Measurements from ENCODE around the gene FKBP2. TPM values are rescaled to one million over a fixed set of nuclear protein-coding genes. Genes with fewer than 3 reads are reported as not detected.

FKBP2 gene
- polyA plus RNA-seq, 3 donors, result 105 to 176 (median 137) TPM

DNA sequence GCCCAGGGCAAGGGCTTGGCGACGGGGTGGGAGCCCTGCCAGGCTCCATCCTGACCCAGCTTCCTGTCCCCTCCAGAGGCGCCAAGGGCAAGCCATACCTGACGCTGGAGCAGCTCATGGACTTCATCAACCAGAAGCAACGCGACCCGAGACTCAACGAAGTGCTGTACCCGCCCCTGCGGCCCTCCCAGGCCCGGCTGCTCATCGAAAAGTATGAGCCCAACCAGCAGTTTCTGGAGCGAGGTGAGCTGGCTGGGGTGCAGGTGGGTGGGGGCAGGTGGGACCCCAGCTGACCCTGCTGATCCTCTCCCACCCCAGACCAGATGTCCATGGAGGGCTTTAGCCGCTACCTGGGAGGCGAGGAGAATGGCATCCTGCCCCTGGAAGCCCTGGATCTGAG, 15.4 kb downstream of the FKBP2 start:
- WGBS, 3 donors, result 86 to 88% (median 86%) methylated on average over 15 of the region's 15 CpGs
- no peak overlapping the region for H3K27ac ChIP-seq (ENCODE audit: low read depth, low read length)

DNA sequence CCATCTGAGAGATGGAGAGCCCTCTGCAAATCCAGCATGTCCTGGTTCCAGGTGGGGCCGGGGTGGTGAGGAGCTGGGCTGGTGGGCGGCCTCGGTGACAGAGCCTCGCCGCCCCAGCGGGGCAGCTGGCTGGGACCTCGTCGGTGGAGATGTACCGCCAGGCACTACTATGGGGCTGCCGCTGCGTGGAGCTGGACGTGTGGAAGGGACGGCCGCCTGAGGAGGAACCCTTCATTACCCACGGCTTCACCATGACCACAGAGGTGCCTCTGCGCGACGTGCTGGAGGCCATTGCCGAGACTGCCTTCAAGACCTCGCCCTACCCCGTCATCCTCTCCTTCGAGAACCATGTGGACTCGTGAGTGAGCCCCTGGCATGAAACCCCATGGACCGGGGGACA, 17.5 kb downstream of the FKBP2 start:
- WGBS, 3 donors, result 92 to 93% (median 93%) methylated on average over 21 to 24 of the region's 24 CpGs

DNA sequence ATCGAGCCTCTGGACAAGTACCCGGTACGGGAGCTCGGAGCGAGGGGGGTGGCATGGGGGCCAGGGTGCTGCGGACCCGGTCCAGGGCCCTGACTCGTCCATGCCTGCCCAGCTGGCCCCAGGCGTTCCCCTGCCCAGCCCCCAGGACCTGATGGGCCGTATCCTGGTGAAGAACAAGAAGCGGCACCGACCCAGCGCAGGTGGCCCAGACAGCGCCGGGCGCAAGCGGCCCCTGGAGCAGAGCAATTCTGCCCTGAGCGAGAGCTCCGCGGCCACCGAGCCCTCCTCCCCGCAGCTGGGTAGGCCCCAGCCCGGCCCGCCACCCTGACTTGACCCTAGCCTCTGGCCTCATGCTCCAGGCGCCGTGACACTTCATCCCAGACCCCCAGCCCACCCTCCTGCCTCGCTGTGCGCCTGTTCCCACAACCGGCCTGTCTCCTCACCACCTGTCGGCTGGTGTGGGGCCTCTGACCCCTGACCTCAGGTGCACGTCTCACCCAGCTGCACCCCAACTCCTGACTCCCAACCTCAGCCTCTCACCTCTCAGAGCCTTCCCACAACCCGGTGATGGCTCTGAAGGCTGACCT, 18.1 kb downstream of the FKBP2 start:
- no peak overlapping the region for H3K27ac ChIP-seq (ENCODE audit: low read depth, low read length)
- 91 to 96% (median 92%) methylated on average over 16 to 32 of the region's 32 CpGs for WGBS, 3 donors

More for the DNA sequence above, 17.5 kb downstream of the FKBP2 start:
- H3K27ac ChIP-seq (ENCODE audit: low read depth, low read length), result no peak overlapping the region

DNA sequence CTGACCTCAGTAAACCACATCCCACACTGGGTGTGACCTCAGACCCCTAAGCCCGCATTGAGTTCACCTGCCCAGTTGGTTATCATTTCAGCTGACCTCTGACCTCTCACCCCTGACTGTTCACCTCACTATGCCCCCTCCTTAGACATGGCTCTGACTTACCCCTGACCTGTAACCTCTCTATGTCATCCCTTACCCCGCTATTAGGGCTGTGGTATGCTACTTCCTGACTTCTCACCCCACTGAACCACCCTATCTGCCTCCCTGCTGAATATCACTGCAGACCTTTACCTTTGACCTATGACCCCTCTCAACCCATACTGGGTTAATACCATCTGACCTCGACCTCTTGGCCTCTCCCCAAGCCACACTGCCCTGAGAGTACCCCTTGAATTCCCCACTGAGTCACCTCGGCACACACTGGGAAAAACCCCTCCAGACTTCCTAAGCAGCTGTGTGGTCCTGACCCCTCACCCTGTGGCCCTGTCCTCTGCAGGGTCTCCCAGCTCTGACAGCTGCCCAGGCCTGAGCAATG, 18.7 kb downstream of the FKBP2 start:
- WGBS, 3 donors, result 83 to 85% (median 84%) methylated on average over 4 of the region's 4 CpGs

DNA sequence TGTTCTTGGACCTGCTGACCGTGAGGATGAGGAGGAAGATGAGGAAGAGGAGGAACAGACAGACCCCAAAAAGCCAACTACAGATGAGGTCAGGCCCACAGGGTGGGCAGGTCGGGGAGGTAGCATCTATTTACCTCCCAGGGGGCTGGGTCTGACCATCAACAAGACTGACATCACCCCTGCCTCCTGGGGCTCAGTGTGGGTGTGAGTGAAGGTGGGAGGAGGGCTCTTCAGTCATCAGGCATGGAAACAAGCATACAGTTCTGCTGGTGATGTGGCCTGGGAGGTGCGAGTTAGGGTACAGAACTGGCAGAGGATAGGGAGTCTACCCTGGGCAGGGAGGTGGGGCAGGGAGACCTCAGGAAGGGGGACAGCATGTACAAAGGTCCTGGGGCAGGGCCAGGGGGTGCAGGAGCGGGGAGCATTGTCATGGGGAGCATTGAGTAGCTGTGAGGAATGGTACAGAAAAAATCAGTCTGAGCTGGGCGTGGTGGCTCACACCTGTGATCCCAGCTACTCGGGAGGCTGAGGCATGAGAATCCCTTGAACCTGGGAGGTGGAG, 19.3 kb downstream of the FKBP2 start:
- H3K27ac ChIP-seq (ENCODE audit: low read depth, low read length), result no peak overlapping the region
- WGBS, 3 donors, result 89 to 95% (median 92%) methylated on average over 6 of the region's 6 CpGs

More for the DNA sequence above, 18.7 kb downstream of the FKBP2 start:
- H3K27ac ChIP-seq (ENCODE audit: low read depth, low read length), result no peak overlapping the region

DNA sequence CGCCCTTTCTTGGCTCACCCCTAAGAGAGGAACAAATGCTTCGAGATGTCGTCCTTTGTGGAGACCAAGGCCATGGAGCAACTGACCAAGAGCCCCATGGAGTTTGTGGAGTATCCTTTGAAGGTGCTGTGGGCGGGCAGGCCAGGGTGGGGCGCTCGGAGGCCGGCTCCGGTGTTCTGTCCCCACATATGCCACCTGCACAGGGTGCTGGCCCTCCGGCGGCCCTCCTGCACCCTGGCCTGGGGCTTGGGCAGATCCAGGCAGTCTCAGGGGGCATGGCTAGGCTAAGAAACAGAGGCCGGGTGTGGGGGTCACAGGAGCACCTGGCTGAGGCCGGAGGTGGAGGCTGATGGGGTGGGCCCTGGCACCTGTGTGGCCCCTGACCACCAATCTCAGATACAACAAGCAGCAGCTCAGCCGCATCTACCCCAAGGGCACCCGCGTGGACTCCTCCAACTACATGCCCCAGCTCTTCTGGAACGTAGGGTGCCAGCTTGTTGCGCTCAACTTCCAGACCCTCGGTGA, 20.7 kb downstream of the FKBP2 start:
- no peak overlapping the region for H3K27ac ChIP-seq (ENCODE audit: low read depth, low read length)
- 90 to 93% (median 92%) methylated on average over 18 of the region's 18 CpGs for WGBS, 3 donors

DNA sequence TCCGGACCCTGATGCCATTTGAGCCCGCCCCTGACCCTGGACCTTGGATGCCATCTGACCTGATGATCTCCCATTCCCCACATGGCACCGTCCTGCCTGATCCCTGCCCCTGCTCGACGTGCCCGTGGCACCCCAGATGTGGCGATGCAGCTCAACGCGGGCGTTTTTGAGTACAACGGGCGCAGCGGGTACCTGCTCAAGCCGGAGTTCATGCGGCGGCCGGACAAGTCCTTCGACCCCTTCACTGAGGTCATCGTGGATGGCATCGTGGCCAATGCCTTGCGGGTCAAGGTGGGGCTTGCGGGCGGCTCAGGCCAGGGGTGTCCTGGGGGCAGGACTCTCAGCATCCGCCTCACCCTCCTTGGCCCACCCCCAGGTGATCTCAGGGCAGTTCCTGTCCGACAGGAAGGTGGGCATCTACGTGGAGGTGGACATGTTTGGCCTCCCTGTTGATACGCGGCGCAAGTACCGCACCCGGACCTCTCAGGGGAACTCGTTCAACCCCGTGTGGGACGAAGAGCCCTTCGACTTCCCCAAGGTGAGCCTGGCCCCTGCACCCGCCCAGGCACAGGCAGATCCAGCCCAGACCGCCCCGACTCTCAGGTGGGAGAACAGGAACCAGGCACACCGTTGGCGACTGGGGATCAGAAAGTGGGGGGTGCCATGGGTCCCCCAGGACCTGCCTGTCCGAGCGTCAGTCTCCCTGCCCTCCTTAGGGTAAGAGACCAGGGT, 21.5 kb downstream of the FKBP2 start:
- WGBS, 3 donors, result 92 to 94% (median 94%) methylated on average over 40 to 42 of the region's 42 CpGs
- no peak overlapping the region for H3K27ac ChIP-seq (ENCODE audit: low read depth, low read length)

DNA sequence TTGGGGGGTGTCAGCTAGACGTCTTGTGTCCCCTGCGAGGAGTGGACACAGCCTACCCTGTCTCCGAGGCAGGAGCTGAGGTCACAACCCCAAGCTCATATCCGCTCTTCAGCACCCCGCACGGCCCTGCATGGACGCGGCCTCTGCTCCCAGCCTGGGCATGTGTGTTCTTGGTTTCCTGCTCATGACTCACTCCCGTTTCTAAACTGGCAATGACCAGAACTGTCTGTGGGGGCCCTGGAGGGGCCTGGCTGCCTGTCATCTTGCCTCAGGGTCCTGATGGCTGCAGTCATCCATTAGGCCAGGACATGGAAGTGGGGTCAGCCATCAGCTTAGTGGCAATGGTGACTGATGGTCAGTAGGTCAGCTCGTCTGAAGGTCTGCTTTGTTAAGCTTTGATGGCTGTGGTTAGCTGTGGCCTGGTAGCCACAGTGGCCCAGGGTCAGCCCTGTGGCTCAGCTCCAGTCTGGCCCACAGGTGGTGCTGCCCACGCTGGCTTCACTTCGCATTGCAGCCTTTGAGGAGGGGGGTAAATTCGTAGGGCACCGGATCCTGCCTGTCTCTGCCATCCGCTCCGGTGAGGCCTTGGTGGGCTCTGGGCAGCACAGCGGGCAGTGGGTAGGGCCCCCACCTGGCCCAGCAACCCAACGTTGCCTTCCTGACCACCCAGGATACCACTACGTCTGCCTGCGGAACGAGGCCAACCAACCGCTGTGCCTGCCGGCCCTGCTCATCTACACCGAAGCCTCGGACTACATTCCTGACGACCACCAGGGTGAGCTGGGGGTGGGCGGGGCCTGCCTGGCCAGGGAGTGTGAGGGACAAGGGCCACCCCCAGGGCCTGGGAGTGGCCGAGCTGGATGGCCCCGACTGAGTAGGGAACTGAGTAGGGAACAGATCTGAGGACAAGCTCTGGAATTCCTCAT, 22.4 kb downstream of the FKBP2 start:
- WGBS, 3 donors, result 84 to 90% (median 86%) methylated on average over 29 of the region's 29 CpGs
- no peak overlapping the region for H3K27ac ChIP-seq (ENCODE audit: low read depth, low read length)

DNA sequence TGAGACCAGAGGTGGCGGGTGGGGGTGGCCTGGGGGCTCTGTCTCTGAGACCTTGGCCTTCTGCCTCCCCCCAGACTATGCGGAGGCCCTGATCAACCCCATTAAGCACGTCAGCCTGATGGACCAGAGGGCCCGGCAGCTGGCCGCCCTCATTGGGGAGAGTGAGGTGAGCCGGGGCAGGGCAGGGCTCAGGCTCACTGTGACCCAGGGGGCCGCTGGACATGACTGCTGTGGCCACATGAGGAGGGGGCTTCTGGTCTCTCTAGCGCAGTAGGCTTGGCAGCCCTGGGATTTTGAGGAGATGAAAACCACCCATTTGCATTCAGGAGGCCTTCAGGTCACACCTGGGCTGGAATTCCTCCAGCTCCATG, 23.0 kb downstream of the FKBP2 start:
- WGBS, 3 donors, result 92 to 98% (median 95%) methylated on average over 8 of the region's 8 CpGs
- no peak overlapping the region for H3K27ac ChIP-seq (ENCODE audit: low read depth, low read length)

DNA sequence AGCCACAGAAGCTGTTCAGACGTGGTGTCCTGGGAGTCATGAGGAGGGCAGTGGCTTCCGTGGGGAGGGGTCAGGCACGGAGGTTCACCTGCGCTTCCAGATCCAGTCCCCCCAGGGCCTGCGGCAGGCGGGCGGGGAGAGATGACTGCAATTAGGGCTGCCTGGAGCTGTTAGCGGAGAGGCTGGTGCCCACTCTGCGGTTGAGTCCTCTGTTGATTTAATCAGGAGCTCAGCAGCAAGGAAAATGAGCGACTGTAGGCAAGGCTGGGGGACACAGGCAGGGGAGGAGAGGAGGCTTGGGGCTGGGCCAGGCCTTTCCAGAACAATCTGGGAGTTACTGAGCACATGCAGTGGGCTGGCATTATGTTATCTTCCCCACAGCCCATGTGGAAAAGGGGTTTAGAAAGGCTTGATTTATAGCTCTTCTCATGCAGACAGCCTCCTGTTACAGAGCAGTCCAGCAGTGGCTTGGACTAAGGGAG, 23.5 kb downstream of the FKBP2 start:
- 87 to 91% (median 87%) methylated on average over 10 of the region's 10 CpGs for WGBS, 3 donors
- H3K27ac ChIP-seq (ENCODE audit: low read depth, low read length), result no peak overlapping the region

DNA sequence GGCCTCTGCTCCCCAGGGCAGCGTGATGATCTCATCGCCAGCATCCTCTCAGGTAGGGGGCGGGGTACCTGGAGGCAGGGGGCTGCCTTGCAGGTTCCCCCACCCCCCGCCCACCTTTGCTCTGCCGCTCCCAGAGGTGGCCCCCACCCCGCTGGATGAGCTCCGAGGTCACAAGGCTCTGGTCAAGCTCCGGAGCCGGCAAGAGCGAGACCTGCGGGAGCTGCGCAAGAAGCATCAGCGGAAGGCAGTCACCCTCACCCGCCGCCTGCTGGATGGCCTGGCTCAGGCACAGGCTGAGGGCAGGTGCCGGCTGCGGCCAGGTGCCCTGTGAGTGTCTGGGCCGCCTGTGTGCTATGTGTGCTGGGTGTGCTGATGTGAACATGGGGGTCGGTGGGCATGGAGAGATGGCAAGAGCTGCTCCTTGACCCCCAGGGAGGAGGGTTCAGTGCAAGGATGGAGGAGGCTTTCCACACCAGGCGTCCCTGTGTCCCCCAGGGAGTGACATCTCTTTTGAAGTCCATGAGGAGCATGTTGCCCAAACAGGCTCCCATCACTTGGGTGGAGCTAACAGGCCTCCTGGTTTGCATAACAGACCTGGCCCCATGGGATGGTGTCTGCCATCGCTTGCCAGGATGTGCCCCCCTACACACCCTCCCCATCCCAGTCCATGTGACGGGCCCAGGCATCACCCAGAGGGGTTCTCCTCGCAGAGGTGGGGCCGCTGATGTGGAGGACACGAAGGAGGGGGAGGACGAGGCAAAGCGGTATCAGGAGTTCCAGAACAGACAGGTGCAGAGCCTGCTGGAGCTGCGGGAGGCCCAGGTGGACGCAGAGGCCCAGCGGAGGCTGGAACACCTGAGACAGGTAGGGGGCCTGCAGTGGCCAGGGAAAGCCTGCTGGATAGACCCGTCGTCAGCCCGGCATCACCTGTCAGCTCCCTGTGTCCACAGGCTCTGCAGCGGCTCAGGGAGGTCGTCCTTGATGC, 24.6 kb downstream of the FKBP2 start:
- 91 to 94% (median 92%) methylated on average over 33 to 35 of the region's 35 CpGs for WGBS, 3 donors
- H3K27ac ChIP-seq (ENCODE audit: low read depth, low read length), result no peak overlapping the region

DNA sequence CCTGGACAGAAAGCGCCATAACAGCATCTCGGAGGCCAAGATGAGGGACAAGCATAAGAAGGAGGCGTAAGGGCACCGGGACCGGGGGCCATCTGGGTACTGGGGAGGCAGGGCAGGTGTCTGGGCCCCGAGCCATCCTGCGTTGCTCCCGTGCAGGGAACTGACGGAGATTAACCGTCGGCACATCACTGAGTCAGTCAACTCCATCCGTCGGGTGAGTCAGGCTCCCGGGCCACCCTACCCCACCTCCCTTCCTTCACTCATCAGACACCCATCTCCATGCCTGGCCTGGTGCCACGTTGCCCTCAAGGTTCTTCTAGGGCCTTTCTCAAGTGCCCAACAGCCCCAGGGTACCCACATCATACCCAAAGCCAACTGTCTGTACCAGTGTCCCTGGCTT, 25.4 kb downstream of the FKBP2 start:
- H3K27ac ChIP-seq (ENCODE audit: low read depth, low read length), result no peak overlapping the region

DNA sequence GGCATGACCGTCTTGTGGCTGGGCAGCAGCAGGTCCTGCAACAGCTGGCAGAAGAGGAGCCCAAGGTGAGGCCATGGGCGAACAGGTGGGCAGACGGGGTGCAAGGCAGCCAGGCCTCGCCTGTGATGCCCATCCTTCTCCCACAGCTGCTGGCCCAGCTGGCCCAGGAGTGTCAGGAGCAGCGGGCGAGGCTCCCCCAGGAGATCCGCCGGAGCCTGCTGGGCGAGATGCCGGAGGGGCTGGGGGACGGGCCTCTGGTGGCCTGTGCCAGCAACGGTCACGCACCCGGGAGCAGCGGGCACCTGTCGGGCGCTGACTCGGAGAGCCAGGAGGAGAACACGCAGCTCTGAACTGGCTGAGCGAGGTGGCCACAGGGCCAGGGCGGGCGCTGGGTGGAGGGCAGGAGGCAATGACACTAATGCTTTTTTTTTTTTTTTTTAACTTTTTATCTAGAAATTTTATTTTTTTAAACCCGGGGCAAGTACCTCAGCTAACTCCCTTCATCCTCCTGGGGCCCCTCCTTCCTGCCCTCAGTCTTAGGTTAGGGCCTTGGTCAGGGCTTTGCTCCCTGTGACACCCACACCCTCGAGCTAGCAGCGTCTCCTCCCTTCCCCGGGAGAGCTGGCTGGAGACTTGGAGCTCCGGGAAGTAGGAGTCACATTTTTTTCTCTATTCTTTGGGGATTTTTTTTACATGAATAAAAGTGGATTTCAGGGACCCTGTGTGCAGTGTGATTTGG, 26.5 kb downstream of the FKBP2 start:
- WGBS, 3 donors, result 73 to 90% (median 77%) methylated on average over 27 of the region's 27 CpGs

More for the DNA sequence above, 25.4 kb downstream of the FKBP2 start:
- 87 to 94% (median 92%) methylated on average over 15 of the region's 15 CpGs for WGBS, 3 donors

DNA sequence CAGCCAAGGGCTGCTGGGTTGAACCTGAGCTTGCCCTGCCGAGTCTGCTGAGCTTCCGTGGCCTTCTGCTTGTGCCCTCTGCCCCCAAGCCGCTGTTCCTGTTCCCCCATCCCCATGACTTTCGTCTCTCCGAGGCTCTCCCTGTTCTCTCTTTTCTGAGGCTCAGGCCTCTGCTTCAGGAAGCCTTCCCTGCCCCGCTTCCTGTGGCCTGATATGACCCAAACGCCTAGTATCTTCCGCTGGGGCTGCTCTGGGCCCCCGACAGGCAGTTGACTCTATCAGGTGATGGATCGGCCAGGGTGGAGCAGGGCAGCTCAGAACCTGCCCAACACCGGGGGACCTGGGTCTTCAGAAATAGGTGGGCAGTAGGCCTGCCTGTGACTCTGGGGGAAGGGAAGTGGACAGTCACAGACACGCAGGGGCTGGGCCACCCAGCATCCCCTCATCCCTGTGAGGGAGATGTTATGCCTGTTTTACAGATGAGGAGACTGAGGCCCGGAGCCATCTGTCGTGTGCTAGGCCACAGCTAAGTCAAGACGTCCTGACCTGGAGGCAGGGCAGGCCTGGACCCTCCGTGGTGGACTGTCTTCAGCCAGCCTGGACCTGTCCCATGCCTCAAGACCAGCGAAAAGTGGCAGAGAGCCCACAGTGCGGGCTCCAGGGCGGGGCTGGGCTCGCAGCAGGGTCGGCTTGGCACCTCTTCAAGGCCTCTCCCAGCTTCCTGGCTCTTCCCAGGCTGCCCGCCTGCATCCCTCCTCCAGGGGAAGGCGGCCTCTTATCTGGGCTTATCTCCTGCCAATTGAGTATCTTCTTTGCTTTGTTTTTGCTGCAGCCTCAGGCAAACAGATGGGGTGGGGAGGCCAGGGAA, 27.4 kb downstream of the FKBP2 start:
- 20 to 44% (median 26%) methylated on average over 23 of the region's 23 CpGs for WGBS, 3 donors
- no peak overlapping the region for H3K27ac ChIP-seq (ENCODE audit: low read depth, low read length)

More for the DNA sequence above, 26.5 kb downstream of the FKBP2 start:
- no peak overlapping the region for H3K27ac ChIP-seq (ENCODE audit: low read depth, low read length)

DNA sequence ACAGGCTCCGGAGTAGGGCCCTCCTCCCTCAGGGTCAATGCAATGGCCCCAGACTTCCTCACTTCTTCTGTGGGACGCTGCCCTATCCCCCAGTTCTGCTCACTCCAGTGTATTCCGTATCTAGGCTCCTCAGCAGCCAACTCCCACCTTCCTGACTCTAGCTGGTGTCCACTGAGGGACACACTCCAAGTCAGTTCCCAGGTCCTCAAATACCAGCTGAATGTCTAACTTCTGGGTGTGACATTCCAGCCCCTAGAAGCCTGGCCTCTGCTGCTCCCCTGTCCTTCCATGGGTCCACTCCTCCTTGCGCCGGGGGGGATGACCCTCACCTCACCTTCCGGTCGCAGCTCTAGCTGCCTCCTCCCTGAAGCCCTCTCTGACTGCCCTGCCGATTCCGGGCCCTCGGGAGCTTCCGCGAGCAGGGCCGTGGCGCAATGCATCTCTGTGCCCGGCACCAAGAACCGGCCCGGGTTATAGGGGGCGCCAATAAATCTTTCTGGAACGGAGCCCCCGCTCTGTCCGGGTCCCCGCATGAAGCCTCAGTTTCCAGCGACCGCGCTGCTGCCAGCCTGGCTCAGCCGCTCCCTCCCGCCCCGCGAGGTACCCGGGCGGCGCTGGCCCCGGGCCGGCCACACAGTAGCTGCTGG, 28.1 kb downstream of the FKBP2 start:
- 1% methylated on average over 33 to 34 of the region's 34 CpGs for WGBS, 3 donors
- peak overlapping the region; percentile 48 for H3K27ac ChIP-seq (ENCODE audit: low read depth, low read length)
